GM23338 (cell line): Measurements from ENCODE around the gene AKNAD1. TPM values are rescaled to one million over a fixed set of nuclear protein-coding genes. Genes with fewer than 3 reads are reported as not detected.

Source experiments
- ATAC-seq: fragments of 200-7000 bp; cut with Tn5 transposase; 3 replicates; pipeline ENCODE4 v1.9.1; 2020
- DNase-seq: peaks from one replicate; pipeline ENCODE4 v3.0.0-alpha.2; 2015; ENCODE audit warnings: low spot score
- H2AFZ ChIP-seq: fragments of 200-600 bp; sonication (generic); 2 replicates; pipeline ENCODE4 v1.8.0; 2016; ENCODE audit warnings: antibody characterized with exemption, mild to moderate bottlenecking, moderate library complexity
- H3F3A ChIP-seq: fragments of 200-600 bp; sonication (generic); replicated peaks from 2 replicates; pipeline ENCODE4 v1.8.0; 2017; ENCODE audit warnings: antibody characterized with exemption, mixed run types, low read depth
- H3K27ac ChIP-seq: fragments of 200-600 bp; sonication (generic); 2 replicates; pipeline ENCODE4 v1.6.1; 2016; ENCODE audit warnings: low read depth
- H3K27me3 ChIP-seq: fragments of 200-600 bp; sonication (generic); 2 replicates; pipeline ENCODE4 v1.8.0; 2016; ENCODE audit warnings: mild to moderate bottlenecking, mixed run types, moderate library complexity; ENCODE audit not compliant: insufficient read depth
- H3K36me3 ChIP-seq: fragments of 200-600 bp; sonication (generic); 2 replicates; pipeline ENCODE4 v1.8.0; 2016; ENCODE audit warnings: mild to moderate bottlenecking; ENCODE audit not compliant: insufficient read depth
- H3K4me1 ChIP-seq: fragments of 200-600 bp; sonication (generic); 2 replicates; pipeline ENCODE4 v1.8.0; 2016; ENCODE audit warnings: mild to moderate bottlenecking, moderate library complexity; ENCODE audit not compliant: insufficient read depth
- H3K4me2 ChIP-seq: fragments of 200-600 bp; sonication (generic); 2 replicates; pipeline ENCODE4 v1.7.1; 2017; ENCODE audit warnings: mixed run types
- H3K4me3 ChIP-seq: fragments of 200-600 bp; sonication (generic); 2 replicates; pipeline ENCODE4 v1.6.1; 2016; ENCODE audit warnings: mixed run types
- H3K79me2 ChIP-seq: fragments of 200-600 bp; sonication (generic); replicated peaks from 2 replicates; pipeline ENCODE4 v1.8.0; 2017; ENCODE audit warnings: mild to moderate bottlenecking; ENCODE audit not compliant: insufficient read depth
- H3K9me2 ChIP-seq: fragments of 200-600 bp; sonication (generic); 2 replicates; pipeline ENCODE4 v1.8.0; 2017; ENCODE audit not compliant: insufficient read depth
- H4K20me1 ChIP-seq: fragments of 200-600 bp; sonication (generic); replicated peaks from 2 replicates; pipeline ENCODE4 v1.8.0; 2017; ENCODE audit warnings: mild to moderate bottlenecking; ENCODE audit not compliant: insufficient read depth
- H3K27ac Mint-ChIP-seq: 2 replicates; pipeline ENCODE4 v1.8.0; 2020; ENCODE audit warnings: inconsistent platforms, mild to moderate bottlenecking, moderate library complexity, mixed read lengths
- H3K27me3 Mint-ChIP-seq: 3 replicates; pipeline ENCODE4 v1.8.0; 2022; ENCODE audit warnings: low read depth, mild to moderate bottlenecking, moderate library complexity, mixed read lengths, inconsistent platforms; ENCODE audit not compliant: insufficient read depth, poor library complexity
- H3K36me3 Mint-ChIP-seq: 3 replicates; pipeline ENCODE4 v1.8.0; 2021; ENCODE audit warnings: low read depth, mild to moderate bottlenecking, inconsistent platforms, moderate library complexity, mixed read lengths
- H3K4me1 Mint-ChIP-seq: 3 replicates; pipeline ENCODE4 v1.8.0; 2020; ENCODE audit warnings: mild to moderate bottlenecking, inconsistent platforms, mixed read lengths
- H3K4me3 Mint-ChIP-seq: 3 replicates; pipeline ENCODE4 v1.8.0; 2021; ENCODE audit warnings: moderate library complexity, mild to moderate bottlenecking, inconsistent platforms, mixed read lengths
- H3K9me3 Mint-ChIP-seq: 3 replicates; pipeline ENCODE4 v1.8.0; 2020; ENCODE audit warnings: moderate library complexity, mild to moderate bottlenecking, inconsistent platforms, mixed read lengths
- POLR2AphosphoS5 ChIP-seq: IDR thresholded peaks from 2 replicates; pipeline ENCODE4 v1.6.1; 2016; ENCODE audit warnings: antibody characterized with exemption, low read depth
- REST ChIP-seq: IDR thresholded peaks from one replicate; pipeline ENCODE4 v1.6.1; 2018; ENCODE audit warnings: antibody characterized with exemption; ENCODE audit not compliant: unreplicated experiment
- ZNF462 ChIP-seq: fragments of 250-450 bp; sonication (Bioruptor Pico); IDR thresholded peaks from 2 replicates; pipeline ENCODE4 v1.5.0; 2020; ENCODE audit warnings: mild to moderate bottlenecking, moderate library complexity
- polyA plus RNA-seq: library from polyadenylated mRNA; unstranded; fragments of >200 nt; fragmentation: Nextera tagmentation; extraction: Ambion mirVana; gene quantifications from 2 replicates; pipeline ENCODE4 v1.2.1, GENCODE V29; 2016
- total RNA-seq: library from RNA; depleted of rRNA; stranded (reverse); fragments of >200 nt; shearing (Covaris generic); gene quantifications from 2 replicates; pipeline ENCODE4 v1.2.3, GENCODE V29; 2014
- TF ChIP-seq, protein P1 (sequence below): IDR thresholded peaks from 2 replicates; pipeline ENCODE4 v1.6.1; 2016; ENCODE audit warnings: antibody characterized with exemption

Gene AKNAD1
- total and polyA plus RNA-seq, 2 experiments from 2014 or later = not detected

DNA sequence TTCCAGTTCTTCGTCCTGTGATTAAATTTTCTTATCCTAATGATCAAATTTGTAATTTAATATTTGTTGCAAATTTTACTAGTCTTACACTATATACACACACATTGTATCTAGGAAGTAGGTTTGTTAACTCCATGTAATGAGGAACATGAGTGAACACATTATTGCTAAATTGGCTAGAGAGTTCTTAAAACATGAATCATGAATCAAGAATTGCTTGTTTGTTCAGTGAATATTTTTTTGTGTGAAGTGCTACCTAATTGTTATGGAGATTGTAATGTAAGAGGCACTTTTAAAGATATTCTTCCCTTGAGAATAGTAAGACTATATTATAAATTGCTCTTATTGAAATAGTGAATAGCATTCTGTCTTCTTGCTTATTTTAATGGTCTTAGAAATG lies 24.5 kb upstream of the AKNAD1 start (continued):
- no peak for TF ChIP-seq ZNF462 (CRISPR knock-in tag)
- TF ChIP-seq POLR2AphosphoS5 = no peak

DNA sequence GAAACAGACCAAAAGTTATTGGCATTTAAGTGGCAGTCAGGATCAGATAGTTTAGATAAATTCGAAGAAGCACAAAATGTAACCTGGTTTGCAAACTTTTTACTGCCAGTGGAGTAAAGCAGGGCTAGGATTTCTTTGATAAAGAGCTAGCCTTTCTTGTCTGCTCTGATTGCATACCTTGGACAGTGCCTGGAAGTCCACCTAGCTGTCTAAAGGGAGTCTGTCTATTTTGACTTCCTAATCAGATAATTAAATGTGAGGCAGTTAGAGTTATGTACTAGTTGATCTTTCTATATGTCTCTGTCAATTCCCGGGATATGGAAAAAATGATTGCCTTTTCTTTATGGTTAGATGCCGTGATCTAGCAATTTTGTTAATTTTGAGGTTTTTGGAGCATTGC lies 24.0 kb upstream of the AKNAD1 start:
- H3K4me3 ChIP-seq = no peak overlapping the region
- Mint-ChIP-seq H3K9me3 (no peaks in the 10 kb centered on the region), H3K27me3 (peaks cover 6% of the 10 kb centered on the region), H3K4me1 (peaks cover 10% of the 10 kb centered on the region; the same call in 2 of the 3 replicates), H3K36me3 (no peaks in the 10 kb centered on the region), H3K4me3 (no peak overlapping the region), H3K27ac (no peak overlapping the region)
- H3K36me3 ChIP-seq = no peaks in the 10 kb centered on the region
- ATAC-seq (no peak), DNase-seq (no peak)
- no peaks in the 10 kb centered on the region for H4K20me1 ChIP-seq
- H3K9me2 ChIP-seq = peaks cover 3% of the 10 kb centered on the region; the same call in 1 of the 2 replicates
- peaks cover 5% of the 10 kb centered on the region for H3K4me1 ChIP-seq
- H3K27me3 ChIP-seq = peaks cover 14% of the 10 kb centered on the region
- no peak overlapping the region for H3K4me2 ChIP-seq
- H2AFZ ChIP-seq = no peak overlapping the region
- peaks cover 28% of the 10 kb centered on the region for H3K79me2 ChIP-seq
- no peak overlapping the region for H3K27ac ChIP-seq
- peaks cover 4% of the 10 kb centered on the region; the same call in 1 of the 2 replicates for H3F3A ChIP-seq
- TF ChIP-seq, protein P1, sequence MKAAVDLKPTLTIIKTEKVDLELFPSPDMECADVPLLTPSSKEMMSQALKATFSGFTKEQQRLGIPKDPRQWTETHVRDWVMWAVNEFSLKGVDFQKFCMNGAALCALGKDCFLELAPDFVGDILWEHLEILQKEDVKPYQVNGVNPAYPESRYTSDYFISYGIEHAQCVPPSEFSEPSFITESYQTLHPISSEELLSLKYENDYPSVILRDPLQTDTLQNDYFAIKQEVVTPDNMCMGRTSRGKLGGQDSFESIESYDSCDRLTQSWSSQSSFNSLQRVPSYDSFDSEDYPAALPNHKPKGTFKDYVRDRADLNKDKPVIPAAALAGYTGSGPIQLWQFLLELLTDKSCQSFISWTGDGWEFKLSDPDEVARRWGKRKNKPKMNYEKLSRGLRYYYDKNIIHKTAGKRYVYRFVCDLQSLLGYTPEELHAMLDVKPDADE = no peak
- TF ChIP-seq REST (peak; percentile 52), ZNF462 (CRISPR knock-in tag) (no peak)
